NCI-H146 (cell line): ENCODE measurements around the gene CMTR1.
"Not testable (repeated sequence)": the region's sequence is repeated elsewhere in the genome, so short reads cannot be mapped to it uniquely, and the experiment has no call there.

ENCODE experiments used
- DNase-seq: peaks from one replicate; lab custom pipeline; 2025; lab: John Stamatoyannopoulos, UW

CMTR1 gene

GRCh38 chr6:37435816-37436215, 2.8 kb downstream of the CMTR1 start:
- DNase-seq: no peak

DNA sequence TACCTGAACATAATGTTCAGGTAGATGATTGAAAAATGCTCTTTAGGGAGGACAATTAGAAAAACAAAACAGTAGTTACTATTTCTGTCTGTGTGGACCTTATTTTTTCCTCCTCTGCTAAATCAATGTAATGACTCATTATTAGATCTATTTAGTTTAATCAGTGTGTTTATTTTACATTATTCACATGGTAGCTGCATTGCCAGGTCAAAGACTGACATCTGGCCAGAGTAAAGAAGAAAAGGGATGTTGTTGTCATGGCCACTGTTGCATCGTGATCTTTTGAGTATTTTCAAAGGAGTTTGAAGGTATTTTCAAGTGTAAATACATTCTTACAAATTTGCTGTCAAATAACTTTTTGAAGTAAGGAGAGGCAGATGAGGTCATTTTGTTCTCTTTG, 5.9 kb downstream of the CMTR1 start:
- DNase-seq: peak; percentile 14

DNA sequence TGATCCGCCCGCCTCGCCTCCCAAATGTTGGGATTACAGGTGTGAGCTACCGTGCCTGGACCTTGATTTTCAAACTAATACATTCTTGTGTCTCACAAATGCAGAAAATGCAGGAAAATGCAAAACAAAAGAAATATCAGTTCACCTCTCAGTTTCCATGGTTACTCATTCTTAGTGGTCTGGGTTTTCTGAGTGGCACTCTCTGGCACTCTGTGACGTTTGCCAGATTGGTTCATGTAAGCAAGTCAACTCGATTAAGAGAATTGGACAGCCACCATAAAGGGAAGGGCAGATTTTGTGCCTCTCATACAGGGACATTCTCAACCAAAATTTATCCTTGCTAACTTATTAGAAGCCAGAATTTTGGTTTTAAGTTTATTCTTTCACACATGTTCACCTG, 8.6 kb downstream of the CMTR1 start:
- DNase-seq: no peak

DNA sequence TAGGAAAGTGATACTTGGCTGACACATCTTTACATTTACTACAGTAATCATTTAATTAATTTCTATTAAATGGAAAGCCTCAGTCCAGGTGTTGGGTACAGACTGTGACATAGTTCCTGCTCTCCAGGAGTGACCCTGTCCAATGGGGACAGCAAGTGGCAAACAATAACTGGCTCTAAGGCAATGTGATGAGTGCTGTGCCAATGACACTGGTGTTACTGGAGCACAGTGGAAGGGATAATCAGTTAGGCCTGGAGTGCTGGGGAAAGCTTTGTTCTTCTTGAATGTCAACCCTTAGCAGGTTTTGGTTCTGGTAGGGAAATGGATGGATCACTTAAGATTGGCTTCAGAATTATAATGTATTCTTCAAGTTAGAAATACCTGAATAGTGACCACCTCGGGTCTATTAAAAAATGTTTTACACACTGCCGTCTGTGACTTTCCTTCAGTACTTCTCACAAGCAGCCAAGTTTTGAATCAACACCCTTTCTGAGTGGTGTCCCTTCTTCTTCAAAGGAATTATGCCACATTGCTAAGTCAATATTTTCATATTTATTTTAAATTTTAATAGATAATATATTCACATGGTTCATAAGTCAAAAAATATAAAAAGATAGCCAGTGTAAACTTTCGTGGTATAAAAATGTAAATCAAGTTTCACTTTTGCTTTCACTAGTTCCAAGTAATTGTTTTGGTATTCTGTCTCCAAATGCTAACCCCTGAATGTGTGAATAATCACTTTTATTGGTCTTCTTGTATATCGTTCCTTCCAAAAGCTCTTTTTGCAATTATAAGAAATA, 9.6 kb downstream of the CMTR1 start:
- no peak for DNase-seq

GRCh38 chr6:37443216-37443542, 10.2 kb downstream of the CMTR1 start:
- not testable (repeated sequence) for DNase-seq

GRCh38 chr6:37449984-37450383, 17.0 kb downstream of the CMTR1 start:
- no peak for DNase-seq

DNA sequence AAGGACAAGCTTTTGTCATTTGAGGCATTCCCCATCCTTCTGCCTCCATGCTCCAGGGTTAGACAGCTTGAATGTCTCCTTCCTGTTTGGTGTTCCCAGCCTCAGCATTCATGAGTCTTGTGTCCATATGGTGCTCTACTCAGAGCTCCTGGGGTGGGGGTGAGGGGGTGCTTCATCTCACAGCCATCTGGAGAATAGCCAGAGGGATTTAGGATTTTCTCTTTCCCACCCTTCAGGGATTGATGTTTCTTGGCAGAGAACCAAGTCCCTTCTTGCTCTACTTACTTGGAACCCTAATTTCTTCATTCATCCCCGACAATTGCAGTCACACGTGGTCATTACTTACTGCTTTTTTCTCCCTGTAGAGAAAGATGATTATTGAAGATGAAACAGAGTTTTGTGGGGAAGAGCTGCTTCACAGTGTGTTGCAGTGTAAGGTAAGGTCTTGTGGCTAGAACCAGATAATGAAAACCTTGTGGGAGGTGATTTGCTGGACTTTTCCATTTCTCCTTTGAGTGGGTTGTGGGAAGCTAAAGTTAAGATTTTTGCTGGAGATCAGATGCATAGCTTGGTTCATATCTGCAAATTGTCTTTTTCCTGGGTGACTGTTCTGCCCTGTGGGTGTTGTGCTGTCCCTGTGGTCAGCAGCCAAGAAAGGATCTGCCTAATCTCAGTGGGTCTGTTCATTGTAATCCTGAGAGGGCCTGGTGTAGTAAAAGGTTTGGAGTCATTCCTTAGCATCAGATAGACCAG, 18.6 kb downstream of the CMTR1 start:
- no peak for DNase-seq

- no peak for DNase-seq
Measured at GRCh38 chr6:37452522-37452921, 19.5 kb downstream of the CMTR1 start.

DNA sequence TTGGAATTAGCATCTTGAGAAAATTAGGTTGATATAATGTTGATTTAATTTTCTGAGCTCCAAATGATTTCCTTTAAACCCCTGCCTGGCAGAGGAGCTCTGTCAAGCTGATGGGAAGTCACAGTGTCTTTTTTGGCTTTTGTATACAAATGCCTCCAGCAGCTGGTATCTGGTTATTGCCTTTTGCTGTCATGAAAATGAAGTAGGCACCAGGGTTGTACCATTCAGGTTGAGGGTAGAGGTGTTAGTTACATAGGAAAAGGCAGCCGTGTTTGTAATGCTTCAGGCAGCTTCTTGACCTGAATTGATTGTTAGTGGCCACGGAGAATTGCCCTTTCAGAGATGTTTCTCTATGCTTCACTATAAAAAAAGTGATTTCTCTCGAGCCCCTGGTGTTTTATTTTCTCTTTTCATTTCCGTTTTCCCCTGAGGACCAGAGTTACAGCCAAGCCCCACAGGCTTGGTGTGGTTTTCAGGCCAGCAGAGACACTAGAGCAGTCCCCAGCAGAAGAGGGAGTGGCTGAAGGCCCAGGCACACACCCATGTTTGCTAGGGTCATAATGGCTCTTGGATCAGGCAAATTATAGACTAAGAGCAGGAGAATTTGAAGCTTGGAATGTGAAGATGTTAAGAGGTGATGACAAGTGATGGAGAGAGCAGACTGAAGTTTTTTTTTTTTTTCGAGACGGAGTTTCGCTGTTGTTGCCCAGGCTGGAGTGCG, 21.6 kb downstream of the CMTR1 start:
- no peak for DNase-seq

- no peak for DNase-seq
Measured at GRCh38 chr6:37456126-37456525, 23.1 kb downstream of the CMTR1 start.

DNA sequence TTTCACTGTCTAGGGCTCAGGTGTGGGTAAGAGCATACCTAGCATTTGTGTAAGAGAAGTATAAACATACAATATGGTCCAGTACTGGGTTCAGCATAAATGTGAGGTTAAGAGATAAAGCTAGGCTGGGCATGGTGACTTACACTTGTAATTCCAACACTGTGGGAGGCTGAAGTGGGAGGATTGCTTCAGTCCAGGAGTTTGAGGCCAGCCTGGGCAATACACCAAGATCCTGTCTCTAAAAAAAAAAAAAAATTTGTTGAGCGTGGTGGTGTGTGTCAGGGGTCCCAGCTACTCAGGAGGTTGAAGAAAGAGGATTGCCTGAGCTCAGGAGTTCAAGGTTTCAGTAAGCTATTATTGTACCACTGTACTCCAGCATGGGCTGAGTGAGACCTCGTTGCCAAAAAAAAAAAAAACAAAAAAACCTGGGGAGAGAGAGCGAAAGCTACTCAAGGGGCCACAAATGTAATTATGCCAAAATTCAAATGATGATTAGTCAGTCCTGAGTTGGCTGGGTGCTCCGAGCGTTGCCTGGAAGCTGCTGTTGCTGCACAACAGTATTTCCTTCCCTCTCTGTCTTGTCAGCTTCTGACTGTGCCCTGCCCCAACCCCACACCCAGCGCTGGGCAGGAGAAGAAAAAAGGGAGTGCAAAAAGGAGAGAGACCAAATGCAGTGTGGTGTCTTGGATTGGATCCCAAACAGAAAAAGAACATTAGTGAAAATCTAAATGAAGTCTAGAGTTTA, 24.0 kb downstream of the CMTR1 start:
- no peak for DNase-seq

GRCh38 chr6:37459981-37460800, 27.2 kb downstream of the CMTR1 start:
- DNase-seq: peak; percentile 75

DNA sequence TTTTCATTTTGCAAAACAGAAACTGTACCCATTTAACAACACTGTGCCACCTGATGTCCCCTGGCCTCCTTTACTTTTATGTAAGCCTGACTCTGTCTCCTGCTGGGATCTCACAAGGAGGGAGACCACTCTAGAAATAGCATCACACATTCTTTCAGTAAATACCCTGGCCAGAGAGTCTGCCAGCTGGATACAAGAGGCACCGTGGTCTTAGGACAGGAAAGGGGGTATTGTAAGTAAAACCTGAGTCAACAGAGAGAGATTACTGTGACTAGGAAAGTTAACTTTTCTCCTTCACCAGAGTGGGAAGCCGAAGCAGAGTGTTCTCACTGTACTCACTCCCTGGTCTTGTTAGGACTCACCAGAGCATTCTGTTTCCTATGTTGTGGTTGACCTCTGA, 27.8 kb downstream of the CMTR1 start:
- no peak for DNase-seq

GRCh38 chr6:37463110-37463509, 30.1 kb downstream of the CMTR1 start:
- no peak for DNase-seq

- DNase-seq: no peak
Measured at GRCh38 chr6:37467718-37468117, 34.7 kb downstream of the CMTR1 start.

- DNase-seq: no peak
Measured at GRCh38 chr6:37473364-37474095, 40.5 kb downstream of the CMTR1 start.

GRCh38 chr6:37474316-37474715, 41.3 kb downstream of the CMTR1 start:
- DNase-seq: no peak

DNA sequence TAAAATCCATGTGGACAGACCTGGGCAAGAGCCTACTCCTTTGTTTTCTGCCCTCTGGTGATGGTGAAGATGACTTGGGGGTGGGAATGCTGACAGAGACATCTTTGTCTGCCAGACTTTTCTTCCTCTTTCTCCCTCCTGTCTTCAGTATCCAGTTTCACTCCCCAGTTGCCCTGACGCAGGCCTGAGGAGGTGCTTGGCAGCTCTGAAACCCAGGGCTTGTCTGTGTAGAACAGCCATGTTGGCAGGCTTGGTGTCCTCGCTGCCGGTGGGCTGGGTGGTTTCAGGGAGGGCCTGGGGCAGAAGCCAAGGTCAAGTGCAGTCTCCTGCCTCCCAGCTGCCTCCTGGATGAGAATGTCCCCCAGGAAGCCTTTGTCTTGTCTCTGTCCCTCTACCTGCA, 44.2 kb downstream of the CMTR1 start:
- DNase-seq: no peak

- no peak for DNase-seq
Measured at GRCh38 chr6:37477656-37478435, 44.8 kb downstream of the CMTR1 start.

- no peak for DNase-seq
Measured at GRCh38 chr6:37478827-37479226, 45.8 kb downstream of the CMTR1 start.
